Activated T-helper 2 cell treated with anti-CD3 and anti-CD28 coated beads, Interferon-gamma antibody, Interleukin-2, Interleukin-4, amounts not matched to agents 10 μg/mL and 5 μg/mL and 100 μg/mL, durations not matched to agents 14 hours and 24 hours and 36 hours (primary cell): ENCODE measurements around the gene CYP21A2. TPM values are rescaled to one million over a fixed set of nuclear protein-coding genes. Genes with fewer than 3 reads are reported as not detected.
"Not testable (repeated sequence)": the region's sequence is repeated elsewhere in the genome, so short reads cannot be mapped to it uniquely, and the experiment has no call there.

Experiments
- DNase-seq: peaks from one replicate; pipeline ENCODE4 v3.0.0; 2021; ENCODE audit warnings: low spot score
- H3K27ac Mint-ChIP-seq: one replicate; pipeline ENCODE4 v1.8.0; 2021; ENCODE audit warnings: mixed read lengths
- H3K27me3 Mint-ChIP-seq: one replicate; pipeline ENCODE4 v1.8.0; 2021; ENCODE audit warnings: low read depth, mixed read lengths
- H3K36me3 Mint-ChIP-seq: one replicate; pipeline ENCODE4 v1.8.0; 2021; ENCODE audit warnings: low read depth, mixed read lengths
- H3K4me1 Mint-ChIP-seq: one replicate; pipeline ENCODE4 v1.8.0; 2021; ENCODE audit warnings: low read depth, mixed read lengths
- H3K4me3 Mint-ChIP-seq: one replicate; pipeline ENCODE4 v1.8.0; 2021; ENCODE audit warnings: low read depth, mild to moderate bottlenecking, moderate library complexity, mixed read lengths
- H3K9me3 Mint-ChIP-seq: one replicate; pipeline ENCODE4 v1.8.0; 2021; ENCODE audit warnings: mixed read lengths
- intact Hi-C: fragments of 100-400 bp; cut with micrococcal nuclease; formaldehyde crosslinking; loops from one replicate; pipeline ENCODE4 v1.15.1; 2023
- total RNA-seq: library from RNA; stranded (reverse); gene quantifications from 2 replicates; pipeline ENCODE4 v1.2.3, GENCODE V29; 2022

Gene CYP21A2
- total RNA-seq, 1 donor from 2014 or later = 0.25 TPM

DNA sequence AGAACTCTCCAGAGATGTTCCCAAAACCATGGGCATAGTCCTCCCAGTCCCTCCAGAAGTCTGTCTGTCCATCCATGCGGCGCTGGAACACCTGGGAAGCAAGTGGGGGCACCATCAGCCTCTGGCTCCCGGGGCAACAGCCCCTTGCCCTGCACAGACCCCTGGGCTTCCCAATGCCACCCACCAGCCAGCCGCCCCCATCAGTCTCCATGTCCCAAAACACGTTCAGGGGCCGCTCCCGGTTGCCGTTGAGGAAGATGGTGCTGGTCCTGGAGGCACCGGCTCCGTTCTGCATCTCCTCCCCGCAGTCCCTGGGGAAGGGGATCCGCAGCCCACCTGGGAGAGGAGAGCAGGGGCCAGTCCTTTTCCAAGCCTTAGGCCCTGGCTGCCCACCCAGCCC is 28.7 kb upstream of the CYP21A2 start:
- H3K4me3 Mint-ChIP-seq, intact Hi-C loops, DNase-seq, H3K27ac Mint-ChIP-seq, H3K4me1 Mint-ChIP-seq, H3K36me3 Mint-ChIP-seq, H3K27me3 Mint-ChIP-seq, H3K9me3 Mint-ChIP-seq: not testable (repeated sequence)

DNA sequence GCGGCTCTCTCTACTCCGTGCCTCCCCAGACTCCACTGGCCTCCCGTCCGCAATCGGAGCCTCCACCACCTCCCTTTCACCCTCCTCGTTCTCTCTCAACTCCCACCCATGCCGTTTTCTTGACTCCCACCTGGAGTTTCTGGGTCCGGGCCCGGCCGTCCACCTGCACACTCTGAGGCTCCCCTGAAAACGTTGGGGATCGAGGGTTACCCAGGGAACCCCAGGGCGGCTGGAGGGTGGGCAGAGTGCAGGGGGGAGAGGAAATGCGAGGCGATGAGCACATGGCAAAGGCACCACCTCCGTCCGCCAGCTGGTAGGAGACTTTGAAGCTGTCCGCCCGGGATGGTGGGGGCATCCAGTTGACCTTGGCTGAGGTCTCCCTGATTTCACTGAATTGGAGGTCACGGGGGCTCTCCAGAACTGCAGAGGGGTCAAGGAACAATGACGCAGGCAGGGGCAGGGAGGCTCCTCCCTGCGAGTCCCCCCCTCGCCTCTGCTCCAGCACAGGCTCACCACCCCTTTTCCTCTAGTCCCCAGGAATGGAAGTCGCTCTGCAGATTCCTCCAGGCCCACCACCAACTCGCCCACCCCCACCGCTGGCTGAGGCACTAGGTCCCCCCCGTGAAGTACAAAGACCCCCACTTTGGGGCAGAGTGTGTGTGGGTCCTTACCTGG is 27.2 kb upstream of the CYP21A2 start:
- H3K27ac Mint-ChIP-seq, H3K4me1 Mint-ChIP-seq, intact Hi-C loops, H3K27me3 Mint-ChIP-seq, DNase-seq, H3K9me3 Mint-ChIP-seq, H3K4me3 Mint-ChIP-seq, H3K36me3 Mint-ChIP-seq: not testable (repeated sequence)

DNA sequence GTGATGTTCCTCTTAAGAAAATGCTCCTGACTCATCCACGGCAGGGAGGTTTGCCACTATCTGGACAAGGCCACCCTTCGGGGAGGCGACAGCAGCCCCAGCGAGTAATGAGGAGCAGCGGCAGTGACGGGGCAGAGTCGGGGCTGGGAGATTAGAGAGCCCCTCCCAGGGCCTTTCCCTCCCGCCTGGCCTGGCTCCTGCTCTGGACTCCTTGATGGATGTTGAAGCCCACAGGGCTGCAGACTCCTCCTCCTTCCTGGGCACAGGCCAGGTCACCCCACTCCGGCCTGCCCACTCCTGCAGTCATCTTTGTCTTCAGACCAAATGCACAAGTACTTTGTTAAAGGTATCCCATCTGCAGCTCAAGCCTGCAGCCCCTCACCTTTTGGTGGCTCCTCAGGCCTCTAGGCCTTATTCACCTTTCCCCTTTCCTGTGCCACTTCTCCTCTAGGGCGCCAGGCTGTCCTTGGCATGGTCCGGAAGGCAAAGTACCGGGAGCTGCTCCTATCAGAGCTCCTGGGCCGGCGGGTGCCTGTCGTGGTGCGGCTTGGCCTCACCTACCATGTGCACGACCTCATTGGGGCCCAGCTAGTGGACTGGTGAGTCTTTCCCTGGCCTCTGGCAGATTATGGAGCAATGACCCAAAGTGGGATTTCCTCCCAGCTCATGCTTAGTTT is 25.1 kb upstream of the CYP21A2 start:
- DNase-seq, intact Hi-C loops, H3K27me3 Mint-ChIP-seq: not testable (repeated sequence)

DNA sequence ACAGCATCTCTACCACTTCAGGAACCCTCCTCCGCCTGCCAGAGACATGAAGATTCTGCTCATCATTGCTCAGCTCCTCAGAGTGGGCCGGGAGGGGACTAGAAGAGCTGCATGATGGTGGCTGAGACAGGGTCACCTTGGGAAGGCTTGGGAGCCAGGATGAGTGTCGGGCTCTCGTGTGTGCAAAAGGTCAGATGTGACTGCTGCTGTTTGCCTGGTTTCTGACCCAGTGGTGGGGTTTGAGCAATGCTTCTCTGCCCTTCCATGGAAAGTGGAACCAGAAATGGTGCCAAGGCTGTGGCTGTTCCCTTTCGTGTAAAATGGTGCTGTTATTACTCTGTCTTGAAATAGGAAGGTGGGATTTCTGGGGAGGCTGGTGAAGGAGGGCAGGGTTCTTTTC is 24.5 kb upstream of the CYP21A2 start:
- H3K4me3 Mint-ChIP-seq, H3K27me3 Mint-ChIP-seq, H3K27ac Mint-ChIP-seq, H3K9me3 Mint-ChIP-seq, DNase-seq, intact Hi-C loops, H3K4me1 Mint-ChIP-seq, H3K36me3 Mint-ChIP-seq: not testable (repeated sequence)

More for the DNA sequence above, 25.1 kb upstream of the CYP21A2 start:
- H3K36me3 Mint-ChIP-seq, H3K4me3 Mint-ChIP-seq, H3K4me1 Mint-ChIP-seq, H3K9me3 Mint-ChIP-seq, H3K27ac Mint-ChIP-seq: not testable (repeated sequence)

- DNase-seq, H3K27ac Mint-ChIP-seq, intact Hi-C loops, H3K4me3 Mint-ChIP-seq, H3K36me3 Mint-ChIP-seq, H3K9me3 Mint-ChIP-seq, H3K27me3 Mint-ChIP-seq, H3K4me1 Mint-ChIP-seq: not testable (repeated sequence)
Observed at GRCh38 chr6:32014547-32014946, 23.7 kb upstream of the CYP21A2 start, which contains the start of gene C4B. Gene C4B, plus strand, starts transcription at chr6:32014795. Its CDS starts 51 bp downstream, at chr6:32014846.

GRCh38 chr6:32022100-32022499 is 16.1 kb upstream of the CYP21A2 start:
- H3K4me1 Mint-ChIP-seq, H3K4me3 Mint-ChIP-seq, H3K9me3 Mint-ChIP-seq, intact Hi-C loops, H3K27ac Mint-ChIP-seq, DNase-seq, H3K27me3 Mint-ChIP-seq, H3K36me3 Mint-ChIP-seq: not testable (repeated sequence)

- H3K27me3 Mint-ChIP-seq, H3K36me3 Mint-ChIP-seq, H3K27ac Mint-ChIP-seq, H3K4me1 Mint-ChIP-seq, DNase-seq, H3K9me3 Mint-ChIP-seq, intact Hi-C loops, H3K4me3 Mint-ChIP-seq: not testable (repeated sequence)
Observed at GRCh38 chr6:32028631-32029030, 9.6 kb upstream of the CYP21A2 start.

DNA sequence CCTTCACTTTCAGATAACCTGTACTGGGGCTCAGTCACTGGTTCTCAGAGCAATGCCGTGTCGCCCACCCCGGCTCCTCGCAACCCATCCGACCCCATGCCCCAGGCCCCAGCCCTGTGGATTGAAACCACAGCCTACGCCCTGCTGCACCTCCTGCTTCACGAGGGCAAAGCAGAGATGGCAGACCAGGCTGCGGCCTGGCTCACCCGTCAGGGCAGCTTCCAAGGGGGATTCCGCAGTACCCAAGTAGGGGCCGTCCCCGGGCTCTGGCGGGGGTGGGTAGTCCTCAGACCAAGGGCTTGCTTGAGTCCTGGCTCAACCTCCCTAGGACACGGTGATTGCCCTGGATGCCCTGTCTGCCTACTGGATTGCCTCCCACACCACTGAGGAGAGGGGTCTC is 8.7 kb upstream of the CYP21A2 start:
- H3K36me3 Mint-ChIP-seq, H3K27me3 Mint-ChIP-seq, H3K4me1 Mint-ChIP-seq, H3K4me3 Mint-ChIP-seq, H3K27ac Mint-ChIP-seq, DNase-seq, intact Hi-C loops, H3K9me3 Mint-ChIP-seq: not testable (repeated sequence)

DNA sequence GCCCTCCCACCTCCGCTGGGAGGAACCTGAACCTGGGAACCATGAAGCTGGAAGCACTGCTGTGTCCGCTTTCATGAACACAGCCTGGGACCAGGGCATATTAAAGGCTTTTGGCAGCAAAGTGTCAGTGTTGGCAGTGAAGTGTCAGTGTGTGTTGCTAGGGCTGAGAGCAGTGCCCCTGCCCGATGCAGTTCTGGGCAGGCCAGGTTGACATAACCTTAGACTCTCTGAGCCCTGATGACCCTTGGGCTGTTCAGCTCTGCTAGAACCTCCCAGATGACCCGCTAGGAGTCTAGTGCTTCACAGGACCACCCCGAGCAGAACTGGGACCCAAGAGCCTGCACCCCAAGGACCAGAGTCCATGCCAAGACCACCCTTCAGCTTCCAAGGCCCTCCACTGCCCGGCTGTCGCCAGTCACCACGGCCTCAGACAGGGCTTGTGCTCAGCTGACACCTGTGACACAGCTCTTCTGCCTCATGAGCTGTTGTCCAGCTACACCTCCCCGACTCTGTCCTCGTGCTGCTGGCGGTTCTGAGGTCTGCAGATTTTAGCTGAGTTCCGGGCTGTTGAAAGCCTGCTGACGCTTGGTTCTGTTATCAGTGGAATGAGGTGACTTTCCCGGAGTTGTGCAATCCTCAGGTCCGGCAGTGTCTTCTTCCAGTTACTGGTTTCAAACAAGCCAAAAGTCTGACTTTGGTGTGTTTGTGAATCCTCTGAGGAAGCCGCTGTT is 2.8 kb upstream of the CYP21A2 start:
- H3K36me3 Mint-ChIP-seq, DNase-seq, H3K4me1 Mint-ChIP-seq, H3K9me3 Mint-ChIP-seq, H3K4me3 Mint-ChIP-seq, H3K27me3 Mint-ChIP-seq, intact Hi-C loops, H3K27ac Mint-ChIP-seq: not testable (repeated sequence)

- DNase-seq, H3K4me3 Mint-ChIP-seq, H3K27me3 Mint-ChIP-seq, H3K9me3 Mint-ChIP-seq, intact Hi-C loops, H3K36me3 Mint-ChIP-seq, H3K4me1 Mint-ChIP-seq, H3K27ac Mint-ChIP-seq: not testable (repeated sequence)
Observed at GRCh38 chr6:32037136-32037535, 1.1 kb upstream of the CYP21A2 start.

DNA sequence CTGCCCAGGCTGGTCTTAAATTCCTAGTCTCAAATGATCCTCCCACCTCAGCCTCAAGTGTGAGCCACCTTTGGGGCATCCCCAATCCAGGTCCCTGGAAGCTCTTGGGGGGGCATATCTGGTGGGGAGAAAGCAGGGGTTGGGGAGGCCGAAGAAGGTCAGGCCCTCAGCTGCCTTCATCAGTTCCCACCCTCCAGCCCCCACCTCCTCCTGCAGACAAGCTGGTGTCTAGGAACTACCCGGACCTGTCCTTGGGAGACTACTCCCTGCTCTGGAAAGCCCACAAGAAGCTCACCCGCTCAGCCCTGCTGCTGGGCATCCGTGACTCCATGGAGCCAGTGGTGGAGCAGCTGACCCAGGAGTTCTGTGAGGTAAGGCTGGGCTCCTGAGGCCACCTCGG is 663 bp downstream of the CYP21A2 start:
- H3K4me3 Mint-ChIP-seq, H3K36me3 Mint-ChIP-seq, H3K9me3 Mint-ChIP-seq, H3K4me1 Mint-ChIP-seq, H3K27me3 Mint-ChIP-seq, DNase-seq, H3K27ac Mint-ChIP-seq, intact Hi-C loops: not testable (repeated sequence)

- H3K4me1 Mint-ChIP-seq, DNase-seq, H3K4me3 Mint-ChIP-seq, intact Hi-C loops, H3K9me3 Mint-ChIP-seq, H3K36me3 Mint-ChIP-seq, H3K27ac Mint-ChIP-seq, H3K27me3 Mint-ChIP-seq: not testable (repeated sequence)
Observed at GRCh38 chr6:32039321-32040274, 1.4 kb downstream of the CYP21A2 start.
